Measurements from ENCODE around the gene KAT6B.

Gene KAT6B

DNA sequence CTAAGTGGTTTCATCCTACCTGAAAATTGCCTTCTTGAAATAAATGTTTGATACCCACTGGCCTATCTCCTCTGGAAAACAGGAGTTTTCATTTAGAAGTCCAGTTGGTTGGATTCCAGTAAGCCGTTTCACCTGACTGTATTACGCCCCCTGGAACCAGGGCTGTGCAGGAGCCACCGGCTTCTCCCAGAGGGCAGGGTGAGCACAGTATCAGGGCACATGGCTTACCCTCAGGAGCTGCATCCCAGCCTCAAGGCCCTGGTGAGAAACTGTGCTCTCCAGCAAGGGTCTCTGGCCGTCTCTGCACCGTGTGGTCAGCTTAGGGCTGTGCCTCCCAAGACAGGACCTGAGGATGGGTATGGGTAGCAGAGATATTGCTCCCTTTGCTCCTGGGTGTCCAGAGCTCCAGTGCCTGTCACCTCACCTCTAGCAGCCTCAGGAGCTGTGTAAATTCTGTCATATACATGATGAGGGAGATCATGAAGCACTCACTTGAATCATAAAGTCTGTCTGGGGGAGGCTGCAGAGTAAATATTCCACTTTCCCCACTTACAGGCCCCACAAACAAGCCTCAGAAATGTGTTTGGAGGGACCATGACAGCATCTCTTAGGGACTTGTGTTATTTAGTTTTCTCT lies 175.4 kb downstream of the KAT6B start:
- H3K4me1 Mint-ChIP-seq = peaks cover 21% of the 10 kb centered on the region
- H3K4me3 Mint-ChIP-seq = no peak overlapping the region
- peak overlapping the region; percentile 27 to 83 for H3K27ac Mint-ChIP-seq
- H3K27me3 Mint-ChIP-seq = no peaks in the 10 kb centered on the region
- DNase-seq (no peak), ATAC-seq (no peak)
- no peaks in the 10 kb centered on the region for H3K9me3 Mint-ChIP-seq

DNA sequence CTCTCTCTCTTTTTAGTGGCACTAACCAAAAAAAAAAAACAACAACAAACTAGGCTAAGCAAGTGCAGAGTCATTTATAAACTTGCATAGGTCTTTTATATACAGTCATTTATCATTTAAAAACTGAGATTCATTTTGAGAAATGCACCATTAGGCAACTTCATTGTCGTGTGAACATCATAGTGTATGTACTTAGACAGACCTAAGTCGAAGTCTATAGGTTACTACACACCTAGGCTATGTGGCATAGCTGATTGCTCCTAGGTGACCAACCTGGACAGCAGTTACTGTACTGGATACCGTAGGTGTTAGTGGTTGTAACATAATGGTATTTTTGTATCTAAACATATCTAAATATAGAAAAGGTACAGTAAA lies 175.9 kb downstream of the KAT6B start:
- ATAC-seq (no peak), DNase-seq (no peak)
- Mint-ChIP-seq H3K9me3 (no peaks in the 10 kb centered on the region), H3K27ac (peak overlapping the region in 1 of 2 donors; percentile 83), H3K4me1 (peaks cover 26% of the 10 kb centered on the region), H3K4me3 (no peak overlapping the region), H3K27me3 (no peaks in the 10 kb centered on the region)

GRCh38 chr10:75002967-75003594 lies 176.7 kb downstream of the KAT6B start:
- Mint-ChIP-seq H3K4me1 (peaks cover 33% of the 10 kb centered on the region), H3K27me3 (no peaks in the 10 kb centered on the region), H3K9me3 (no peaks in the 10 kb centered on the region), H3K27ac (no peak overlapping the region), H3K4me3 (no peak overlapping the region)
- ATAC-seq (no peak), DNase-seq (no peak)

DNA sequence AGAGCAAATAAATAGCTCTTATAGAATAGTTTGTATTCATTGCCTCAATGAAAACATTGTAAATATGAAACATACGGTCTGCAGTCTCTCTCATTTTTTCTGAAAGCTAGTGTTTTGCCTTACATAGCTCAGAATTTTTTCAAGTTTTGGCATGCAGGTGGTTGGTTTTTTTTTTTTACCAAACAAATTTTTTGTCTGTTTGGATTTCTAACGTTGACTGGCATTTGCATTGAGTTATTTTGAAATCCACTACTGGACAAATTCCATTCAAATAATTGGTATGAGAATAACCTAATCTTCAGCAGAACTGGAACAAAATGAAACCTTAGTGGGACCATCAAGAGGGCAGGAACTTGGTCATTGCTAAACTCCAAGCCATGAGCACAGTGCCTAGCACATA lies 177.5 kb downstream of the KAT6B start:
- Mint-ChIP-seq H3K4me3 (no peak overlapping the region), H3K4me1 (peaks cover 39% of the 10 kb centered on the region), H3K9me3 (no peaks in the 10 kb centered on the region), H3K27me3 (no peaks in the 10 kb centered on the region), H3K27ac (no peak overlapping the region)
- no peak for DNase-seq
- ATAC-seq = no peak

DNA sequence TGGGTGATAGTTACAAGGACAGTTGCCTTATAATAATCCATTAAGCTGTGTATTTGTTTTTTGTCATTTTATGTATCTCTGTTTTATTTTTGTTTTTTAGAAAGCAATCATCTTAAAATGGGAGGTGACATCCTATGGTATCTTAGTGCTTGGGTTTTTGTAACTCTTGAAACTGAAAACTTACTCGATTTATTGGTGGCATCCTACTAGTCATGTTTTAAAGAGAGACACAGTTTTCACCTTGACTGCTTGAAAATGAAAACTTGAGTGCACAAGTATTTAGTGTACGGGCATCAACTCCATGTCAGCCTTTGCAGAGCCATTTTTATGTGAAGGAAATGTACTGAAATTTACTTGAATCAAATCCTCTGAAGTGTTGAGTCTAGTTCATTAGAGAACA lies 181.2 kb downstream of the KAT6B start:
- Mint-ChIP-seq H3K4me3 (peak overlapping the region; percentile 43 to 57), H3K27me3 (no peaks in the 10 kb centered on the region), H3K27ac (peak overlapping the region; percentile 1 to 24), H3K4me1 (peaks cover 47% of the 10 kb centered on the region), H3K9me3 (no peaks in the 10 kb centered on the region)
- DNase-seq = no peak
- no peak for ATAC-seq

DNA sequence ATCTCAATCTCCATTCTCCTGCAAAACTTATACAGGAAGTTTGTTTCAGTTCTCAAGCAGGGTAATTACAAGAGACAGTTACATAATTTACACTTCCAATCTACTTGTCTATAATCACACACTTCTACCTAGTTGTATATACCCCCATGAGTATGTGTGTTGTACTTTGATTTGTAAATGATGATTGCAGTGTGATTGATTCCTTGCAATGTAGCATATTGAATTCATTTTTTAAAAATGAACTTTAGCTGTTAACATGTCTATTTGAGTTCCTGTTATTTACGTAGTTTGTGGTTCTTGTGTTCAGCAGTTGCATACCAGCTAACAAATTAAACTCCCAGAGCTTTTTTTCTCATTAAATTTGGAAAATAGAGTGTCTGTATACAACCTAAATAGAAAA lies 182.6 kb downstream of the KAT6B start:
- H3K4me3 Mint-ChIP-seq = no peak overlapping the region
- no peaks in the 10 kb centered on the region for H3K27me3 Mint-ChIP-seq
- peak overlapping the region in 1 of 2 donors; percentile 73 for H3K27ac Mint-ChIP-seq
- peaks cover 60% of the 10 kb centered on the region for H3K4me1 Mint-ChIP-seq
- H3K9me3 Mint-ChIP-seq = no peaks in the 10 kb centered on the region
- no peak for ATAC-seq
- DNase-seq = no peak

DNA sequence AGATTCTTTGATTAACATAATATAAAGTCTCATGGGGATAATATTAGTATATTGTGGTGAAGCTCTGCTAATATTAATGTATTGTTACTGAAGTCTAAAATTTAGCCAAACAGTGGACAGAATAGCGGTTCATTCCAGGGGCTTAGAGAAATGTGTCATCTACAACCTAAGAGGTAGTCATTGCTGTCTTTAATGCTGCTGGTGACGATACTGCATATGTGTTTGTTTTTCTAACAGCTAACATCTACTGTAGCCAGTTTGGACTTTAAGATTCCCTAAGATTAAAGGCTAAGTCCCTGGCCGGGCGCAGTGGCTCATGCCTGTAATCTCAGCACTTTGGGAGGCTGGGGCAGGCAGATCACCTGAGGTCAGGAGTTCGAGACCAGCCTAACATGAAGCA lies 183.0 kb downstream of the KAT6B start:
- Mint-ChIP-seq H3K4me1 (peaks cover 65% of the 10 kb centered on the region), H3K4me3 (no peak overlapping the region), H3K27me3 (no peaks in the 10 kb centered on the region), H3K9me3 (no peaks in the 10 kb centered on the region), H3K27ac (no peak overlapping the region)
- ATAC-seq (no peak), DNase-seq (no peak)

DNA sequence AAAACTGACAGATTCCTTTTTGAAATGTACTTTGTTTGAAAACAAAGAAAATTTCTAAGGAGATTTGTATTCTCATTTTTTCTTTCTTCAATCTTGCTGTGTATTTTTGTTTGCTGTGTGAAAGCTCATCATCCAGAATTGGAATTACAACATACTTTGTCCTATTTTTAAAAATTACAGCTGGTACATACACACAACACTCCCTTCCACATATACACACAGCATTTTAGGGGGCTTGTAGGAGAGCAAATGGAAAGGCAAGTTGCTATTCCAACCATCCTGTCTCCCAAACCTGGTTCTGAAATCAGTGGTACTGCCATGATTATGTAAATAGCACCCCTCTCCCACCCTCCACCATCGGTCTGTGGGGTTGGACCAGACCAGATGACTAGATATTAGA lies 184.0 kb downstream of the KAT6B start:
- ATAC-seq (no peak), DNase-seq (no peak)
- Mint-ChIP-seq H3K9me3 (no peaks in the 10 kb centered on the region), H3K27me3 (no peaks in the 10 kb centered on the region), H3K4me1 (peaks cover 73% of the 10 kb centered on the region), H3K27ac (no peak overlapping the region), H3K4me3 (no peak overlapping the region)

DNA sequence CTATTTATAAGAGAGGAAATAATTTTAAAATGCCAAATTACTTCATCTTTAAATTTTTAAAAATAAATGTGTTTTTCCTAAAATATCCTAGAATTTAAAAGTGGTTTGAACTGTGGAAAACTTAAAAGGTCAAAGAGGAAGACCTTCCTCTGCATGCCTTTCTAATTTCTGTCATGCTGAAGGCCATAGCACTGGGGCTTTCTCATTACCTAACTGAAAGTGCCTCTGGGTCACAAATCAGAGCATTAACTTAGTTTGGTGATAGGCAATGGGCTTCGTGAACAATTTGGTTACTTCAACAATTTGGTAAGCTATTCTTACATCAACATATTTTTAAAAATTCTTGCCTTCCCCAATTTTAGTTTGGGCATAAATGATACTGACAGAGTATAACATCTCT lies 184.8 kb downstream of the KAT6B start:
- peaks cover 81% of the 10 kb centered on the region for H3K4me1 Mint-ChIP-seq
- ATAC-seq (no peak), DNase-seq (no peak)
- H3K4me3 Mint-ChIP-seq = no peak overlapping the region
- H3K27ac Mint-ChIP-seq = no peak overlapping the region
- no peaks in the 10 kb centered on the region for H3K27me3 Mint-ChIP-seq
- no peaks in the 10 kb centered on the region for H3K9me3 Mint-ChIP-seq

DNA sequence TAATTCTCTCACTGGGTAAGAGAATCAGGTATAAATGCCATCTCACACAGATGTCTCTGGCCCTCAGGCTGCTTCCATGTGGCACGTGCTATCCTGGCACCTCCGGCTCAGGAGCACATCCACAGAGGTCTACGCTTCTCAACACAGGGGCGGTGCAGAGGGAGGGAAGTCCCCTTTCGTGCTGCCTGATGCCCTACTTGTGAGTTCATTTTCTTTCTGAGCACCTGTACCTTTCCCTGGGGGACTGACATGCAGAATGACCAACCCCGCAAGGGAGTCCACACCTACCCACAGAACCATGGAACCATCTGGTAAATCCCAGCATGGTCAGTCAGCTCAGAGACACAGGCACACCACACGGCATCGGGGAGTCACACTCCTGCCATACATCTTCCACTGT lies 186.1 kb downstream of the KAT6B start:
- no peak overlapping the region for H3K4me3 Mint-ChIP-seq

DNA sequence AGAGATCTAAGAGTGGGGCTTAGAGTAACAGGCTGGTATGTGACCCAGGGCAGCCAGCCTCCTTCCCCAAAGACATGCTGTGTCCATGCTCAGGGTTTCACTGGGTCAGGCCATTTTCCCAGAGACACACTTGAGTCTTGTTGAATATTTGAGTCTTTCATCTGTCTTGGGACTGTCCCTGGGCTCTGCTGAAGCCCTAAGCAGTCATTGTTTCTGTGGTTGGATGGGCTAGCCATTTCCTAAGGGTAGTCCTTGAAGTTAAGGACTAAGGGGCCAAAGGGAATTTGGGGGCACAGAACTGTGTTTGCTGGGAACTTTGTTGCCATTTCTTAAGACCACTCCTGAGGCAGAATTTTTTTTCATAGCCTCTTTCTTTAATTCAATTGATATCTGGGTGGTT lies 186.6 kb downstream of the KAT6B start:
- ATAC-seq (peak; percentile 75), DNase-seq (no peak)
- peak overlapping the region; percentile 88 to 94 for H3K27ac Mint-ChIP-seq
- peaks cover 70% of the 10 kb centered on the region for H3K4me1 Mint-ChIP-seq
- no peaks in the 10 kb centered on the region for H3K27me3 Mint-ChIP-seq
- peak overlapping the region in 1 of 2 donors; percentile 29 for H3K4me3 Mint-ChIP-seq
- no peaks in the 10 kb centered on the region for H3K9me3 Mint-ChIP-seq

More for the DNA sequence above, 186.1 kb downstream of the KAT6B start:
- no peaks in the 10 kb centered on the region for H3K9me3 Mint-ChIP-seq
- DNase-seq = no peak
- peak overlapping the region; percentile 64 to 94 for H3K27ac Mint-ChIP-seq
- no peaks in the 10 kb centered on the region for H3K27me3 Mint-ChIP-seq
- ATAC-seq = no peak
- peaks cover 75% of the 10 kb centered on the region for H3K4me1 Mint-ChIP-seq

- no peak for DNase-seq
- peak; percentile 64 for ATAC-seq
- H3K27ac Mint-ChIP-seq = peak overlapping the region; percentile 88 to 94
- no peaks in the 10 kb centered on the region for H3K27me3 Mint-ChIP-seq
- H3K9me3 Mint-ChIP-seq = no peaks in the 10 kb centered on the region
- H3K4me3 Mint-ChIP-seq = peak overlapping the region; percentile 82 to 85
- H3K4me1 Mint-ChIP-seq = peaks cover 66% of the 10 kb centered on the region
Measured at GRCh38 chr10:75013522-75013921, 187.1 kb downstream of the KAT6B start.

DNA sequence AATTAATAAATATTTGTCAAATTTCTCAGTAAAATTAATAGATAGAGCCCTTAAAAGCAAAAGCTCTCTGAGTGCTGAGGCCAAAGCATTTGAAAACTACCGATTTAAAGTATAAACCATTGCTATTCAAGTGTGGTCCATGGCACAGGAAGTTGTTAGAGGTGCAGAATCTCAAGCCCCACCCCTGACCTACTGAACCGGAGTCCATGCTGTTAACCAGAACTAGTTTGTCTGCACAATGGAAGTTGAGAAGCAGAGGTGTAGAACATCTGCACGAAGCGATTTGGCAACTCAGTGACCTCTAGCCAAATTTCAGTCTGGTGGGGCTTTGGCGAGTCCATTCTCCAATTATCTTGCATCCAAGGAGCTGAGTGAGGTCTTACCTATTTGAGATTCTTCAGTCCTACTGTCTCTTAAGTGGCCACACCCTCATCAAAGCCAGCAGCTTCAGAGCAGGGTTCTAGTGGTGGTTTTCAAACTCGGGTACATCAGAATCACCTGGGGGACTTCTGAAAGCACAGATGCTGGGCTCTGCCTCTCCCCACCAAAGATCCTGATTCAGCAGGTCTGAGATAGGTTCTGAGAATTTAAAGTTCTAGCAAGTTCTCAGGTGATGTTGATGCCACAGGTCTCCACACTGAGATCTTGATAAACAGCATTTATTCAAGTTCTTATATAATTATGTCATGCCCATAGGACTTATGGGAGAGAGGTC lies 188.3 kb downstream of the KAT6B start:
- Mint-ChIP-seq H3K4me1 (peaks cover 67% of the 10 kb centered on the region), H3K27ac (peak overlapping the region; percentile 42 to 52), H3K9me3 (no peaks in the 10 kb centered on the region), H3K27me3 (no peaks in the 10 kb centered on the region), H3K4me3 (peak overlapping the region; percentile 15 to 37)
- no peak for DNase-seq
- ATAC-seq = no peak

DNA sequence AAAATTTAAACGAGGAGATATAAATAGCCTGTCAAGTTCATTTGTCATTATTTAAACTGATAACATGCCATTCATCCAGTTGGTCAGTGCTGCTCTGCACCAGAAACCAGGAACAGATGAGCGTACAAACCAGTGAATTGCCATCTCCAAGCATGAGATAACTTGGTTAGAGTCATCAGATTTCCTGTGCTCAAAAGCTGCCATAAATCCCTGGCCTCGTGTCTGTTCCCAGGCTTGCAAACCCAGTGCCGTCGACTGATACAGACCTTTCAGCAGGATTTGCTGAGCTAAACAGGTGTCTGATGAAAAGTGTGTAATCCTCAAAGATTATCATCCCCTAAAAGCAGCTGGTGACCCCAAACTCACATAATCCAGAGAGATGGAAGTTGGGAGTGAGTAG lies 189.0 kb downstream of the KAT6B start:
- Mint-ChIP-seq H3K9me3 (no peaks in the 10 kb centered on the region), H3K27ac (no peak overlapping the region), H3K27me3 (no peaks in the 10 kb centered on the region), H3K4me3 (no peak overlapping the region), H3K4me1 (peaks cover 62% of the 10 kb centered on the region)
- no peak for DNase-seq
- ATAC-seq = no peak

- no peak for ATAC-seq
- H3K27me3 Mint-ChIP-seq = no peaks in the 10 kb centered on the region
- H3K9me3 Mint-ChIP-seq = no peaks in the 10 kb centered on the region
- H3K27ac Mint-ChIP-seq = peak overlapping the region in 1 of 2 donors; percentile 42
- peaks cover 58% of the 10 kb centered on the region for H3K4me1 Mint-ChIP-seq
- no peak for DNase-seq
- no peak overlapping the region for H3K4me3 Mint-ChIP-seq
Measured at GRCh38 chr10:75016325-75016724, 189.9 kb downstream of the KAT6B start.

DNA sequence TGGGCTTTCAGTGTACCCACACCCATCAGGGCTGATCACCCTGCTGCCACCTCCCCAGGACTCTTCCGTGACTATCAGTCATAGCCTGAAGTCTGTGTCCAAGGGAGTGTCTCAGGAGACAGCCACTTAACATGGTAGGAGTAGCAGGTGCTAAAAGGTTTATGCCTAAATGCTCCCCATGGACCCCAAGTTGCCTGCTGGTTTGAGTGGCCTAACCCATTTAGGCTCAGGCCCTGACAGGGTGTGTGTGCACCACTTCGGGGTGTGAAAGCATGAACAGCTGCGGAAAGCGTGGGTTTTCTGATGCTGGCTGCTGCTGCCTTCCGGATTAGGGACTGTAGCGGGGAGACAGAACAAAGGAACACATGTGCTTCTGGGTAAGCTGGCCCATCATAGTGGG lies 191.9 kb downstream of the KAT6B start:
- H3K27ac Mint-ChIP-seq = no peak overlapping the region
- H3K4me3 Mint-ChIP-seq = no peak overlapping the region
- ATAC-seq (no peak), DNase-seq (no peak)
- peaks cover 51% of the 10 kb centered on the region for H3K4me1 Mint-ChIP-seq
- H3K27me3 Mint-ChIP-seq = no peaks in the 10 kb centered on the region
- H3K9me3 Mint-ChIP-seq = no peaks in the 10 kb centered on the region

Measured in stimulated activated naive CD8-positive, alpha-beta T cell treated with anti-CD3 and anti-CD28 coated beads, Interleukin-15, amount 100 ng/mL, for 72 hours (primary cell).